ENCODE results near the gene SH3RF1. TPM values are rescaled to one million over a fixed set of nuclear protein-coding genes. Genes with fewer than 3 reads are reported as not detected.

SH3RF1 gene
- total and polyA plus RNA-seq, 2 of the 13 experiments (the other 11 are each of a cell fraction or from before 2014, with no cell fraction given): 3.1 to 3.2 TPM

GRCh38 chr4:169079942-169080827, 190.6 kb downstream of the SH3RF1 start (continued):
- TF ChIP-seq ETV6 (CRISPR knock-in tag; conservative IDR thresholded peaks at IDR 0.05) (no peak), ZNF746 (CRISPR knock-in tag; IDR thresholded peaks at IDR 0.05) (no peak), BATF2 (CRISPR knock-in tag; IDR thresholded peaks at IDR 0.05) (no peak), NFKB2 (CRISPR knock-in tag; IDR thresholded peaks at IDR 0.05; ENCODE audit: borderline replicate concordance) (0 out of 2 replicates have a peak, but pooled peaks have one; percentile 41), ZNF180 (CRISPR knock-in tag; IDR thresholded peaks at IDR 0.05; ENCODE audit: borderline replicate concordance, low read depth) (no peak), ZNF225 (CRISPR knock-in tag; IDR thresholded peaks at IDR 0.05) (peak; percentile 38; the same call in 1 of the 2 replicates), THRA (CRISPR knock-in tag; IDR thresholded peaks at IDR 0.05; ENCODE audit: borderline replicate concordance) (0 out of 2 replicates have a peak, but pooled peaks have one; percentile 19), HNRNPL (IDR thresholded peaks at IDR 0.05; ENCODE audit: low read depth, low read length) (0 out of 2 replicates have a peak, but pooled peaks have one; percentile 22), SIX1 (CRISPR knock-in tag; IDR thresholded peaks at IDR 0.05; ENCODE audit: borderline replicate concordance) (peak; percentile 38; the same call in 1 of the 2 replicates), ARNTL (CRISPR knock-in tag; IDR thresholded peaks at IDR 0.05) (no peak), ZBTB4 (CRISPR knock-in tag; IDR thresholded peaks at IDR 0.05; ENCODE audit: borderline replicate concordance) (0 out of 2 replicates have a peak, but pooled peaks have one; percentile 59), HNF4A (CRISPR knock-in tag; IDR thresholded peaks at IDR 0.05) (0 out of 2 replicates have a peak, but pooled peaks have one; percentile 20), ZNF160 (CRISPR knock-in tag; IDR thresholded peaks at IDR 0.05) (0 out of 2 replicates have a peak, but pooled peaks have one; percentile 55), ZBTB25 (CRISPR knock-in tag; IDR thresholded peaks at IDR 0.05) (no peak), ZNF607 (CRISPR knock-in tag; IDR thresholded peaks at IDR 0.05; ENCODE audit: borderline replicate concordance) (no peak), ZNF512 (CRISPR knock-in tag; IDR thresholded peaks at IDR 0.05) (0 out of 2 replicates have a peak, but pooled peaks have one; percentile 46), CBFB (CRISPR knock-in tag; IDR thresholded peaks at IDR 0.05) (no peak), THYN1 (CRISPR knock-in tag; IDR thresholded peaks at IDR 0.05; ENCODE audit: borderline replicate concordance, low read depth) (no peak)

Measured in HepG2 (cell line).